ENCODE data around the gene OBSCN.

DNA sequence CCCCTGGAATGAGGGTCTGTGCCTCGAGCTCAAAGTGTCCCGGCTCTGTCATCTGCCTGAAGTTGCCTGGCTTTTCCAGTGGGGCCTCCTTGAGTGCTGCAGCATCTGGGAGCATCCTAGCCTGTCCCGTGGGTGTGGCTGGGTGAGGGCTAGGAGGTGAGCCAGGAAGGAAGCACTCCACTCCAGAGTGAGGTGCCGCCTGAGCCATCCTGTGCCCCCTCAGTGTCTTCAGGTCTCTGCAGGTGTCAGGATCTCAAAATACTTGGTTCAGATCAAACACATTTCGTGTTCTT is 30.7 kb upstream of the OBSCN start:
- TF ChIP-seq, protein P1, sequence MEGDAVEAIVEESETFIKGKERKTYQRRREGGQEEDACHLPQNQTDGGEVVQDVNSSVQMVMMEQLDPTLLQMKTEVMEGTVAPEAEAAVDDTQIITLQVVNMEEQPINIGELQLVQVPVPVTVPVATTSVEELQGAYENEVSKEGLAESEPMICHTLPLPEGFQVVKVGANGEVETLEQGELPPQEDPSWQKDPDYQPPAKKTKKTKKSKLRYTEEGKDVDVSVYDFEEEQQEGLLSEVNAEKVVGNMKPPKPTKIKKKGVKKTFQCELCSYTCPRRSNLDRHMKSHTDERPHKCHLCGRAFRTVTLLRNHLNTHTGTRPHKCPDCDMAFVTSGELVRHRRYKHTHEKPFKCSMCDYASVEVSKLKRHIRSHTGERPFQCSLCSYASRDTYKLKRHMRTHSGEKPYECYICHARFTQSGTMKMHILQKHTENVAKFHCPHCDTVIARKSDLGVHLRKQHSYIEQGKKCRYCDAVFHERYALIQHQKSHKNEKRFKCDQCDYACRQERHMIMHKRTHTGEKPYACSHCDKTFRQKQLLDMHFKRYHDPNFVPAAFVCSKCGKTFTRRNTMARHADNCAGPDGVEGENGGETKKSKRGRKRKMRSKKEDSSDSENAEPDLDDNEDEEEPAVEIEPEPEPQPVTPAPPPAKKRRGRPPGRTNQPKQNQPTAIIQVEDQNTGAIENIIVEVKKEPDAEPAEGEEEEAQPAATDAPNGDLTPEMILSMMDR (IDR thresholded peaks at IDR 0.05) = no peak
- TF ChIP-seq POLR2AphosphoS5 (IDR thresholded peaks at IDR 0.05; ENCODE audit: low read depth, low read length) = no peak
- TF ChIP-seq, protein P2, sequence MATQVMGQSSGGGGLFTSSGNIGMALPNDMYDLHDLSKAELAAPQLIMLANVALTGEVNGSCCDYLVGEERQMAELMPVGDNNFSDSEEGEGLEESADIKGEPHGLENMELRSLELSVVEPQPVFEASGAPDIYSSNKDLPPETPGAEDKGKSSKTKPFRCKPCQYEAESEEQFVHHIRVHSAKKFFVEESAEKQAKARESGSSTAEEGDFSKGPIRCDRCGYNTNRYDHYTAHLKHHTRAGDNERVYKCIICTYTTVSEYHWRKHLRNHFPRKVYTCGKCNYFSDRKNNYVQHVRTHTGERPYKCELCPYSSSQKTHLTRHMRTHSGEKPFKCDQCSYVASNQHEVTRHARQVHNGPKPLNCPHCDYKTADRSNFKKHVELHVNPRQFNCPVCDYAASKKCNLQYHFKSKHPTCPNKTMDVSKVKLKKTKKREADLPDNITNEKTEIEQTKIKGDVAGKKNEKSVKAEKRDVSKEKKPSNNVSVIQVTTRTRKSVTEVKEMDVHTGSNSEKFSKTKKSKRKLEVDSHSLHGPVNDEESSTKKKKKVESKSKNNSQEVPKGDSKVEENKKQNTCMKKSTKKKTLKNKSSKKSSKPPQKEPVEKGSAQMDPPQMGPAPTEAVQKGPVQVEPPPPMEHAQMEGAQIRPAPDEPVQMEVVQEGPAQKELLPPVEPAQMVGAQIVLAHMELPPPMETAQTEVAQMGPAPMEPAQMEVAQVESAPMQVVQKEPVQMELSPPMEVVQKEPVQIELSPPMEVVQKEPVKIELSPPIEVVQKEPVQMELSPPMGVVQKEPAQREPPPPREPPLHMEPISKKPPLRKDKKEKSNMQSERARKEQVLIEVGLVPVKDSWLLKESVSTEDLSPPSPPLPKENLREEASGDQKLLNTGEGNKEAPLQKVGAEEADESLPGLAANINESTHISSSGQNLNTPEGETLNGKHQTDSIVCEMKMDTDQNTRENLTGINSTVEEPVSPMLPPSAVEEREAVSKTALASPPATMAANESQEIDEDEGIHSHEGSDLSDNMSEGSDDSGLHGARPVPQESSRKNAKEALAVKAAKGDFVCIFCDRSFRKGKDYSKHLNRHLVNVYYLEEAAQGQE (IDR thresholded peaks at IDR 0.05; ENCODE audit: insufficient read depth in 1 of 2, low read depth in 2 of 2, low read length in 1 of 2) = no peak
